GM23338 (cell line): ENCODE measurements around the gene TIMM29. TPM values are rescaled to one million over a fixed set of nuclear protein-coding genes. Genes with fewer than 3 reads are reported as not detected.
A peak's percentile ranks its signal among the peaks of the same experiment; 100 is the strongest.

ENCODE experiments used
- ATAC-seq: fragments of 200-7000 bp; cut with Tn5 transposase; 3 replicates; pipeline ENCODE4 v1.9.1; 2020
- DNase-seq: peaks from one replicate; pipeline ENCODE4 v3.0.0-alpha.2; 2015; ENCODE audit warnings: low spot score
- H2AFZ ChIP-seq: fragments of 200-600 bp; sonication (generic); 2 replicates; pipeline ENCODE4 v1.8.0; 2016; ENCODE audit warnings: antibody characterized with exemption, mild to moderate bottlenecking, moderate library complexity
- H3F3A ChIP-seq: fragments of 200-600 bp; sonication (generic); replicated peaks from 2 replicates; pipeline ENCODE4 v1.8.0; 2017; ENCODE audit warnings: antibody characterized with exemption, mixed run types, low read depth
- H3K27ac ChIP-seq: fragments of 200-600 bp; sonication (generic); 2 replicates; pipeline ENCODE4 v1.6.1; 2016; ENCODE audit warnings: low read depth
- H3K27me3 ChIP-seq: fragments of 200-600 bp; sonication (generic); 2 replicates; pipeline ENCODE4 v1.8.0; 2016; ENCODE audit warnings: mild to moderate bottlenecking, mixed run types, moderate library complexity; ENCODE audit not compliant: insufficient read depth
- H3K36me3 ChIP-seq: fragments of 200-600 bp; sonication (generic); 2 replicates; pipeline ENCODE4 v1.8.0; 2016; ENCODE audit warnings: mild to moderate bottlenecking; ENCODE audit not compliant: insufficient read depth
- H3K4me1 ChIP-seq: fragments of 200-600 bp; sonication (generic); 2 replicates; pipeline ENCODE4 v1.8.0; 2016; ENCODE audit warnings: mild to moderate bottlenecking, moderate library complexity; ENCODE audit not compliant: insufficient read depth
- H3K4me2 ChIP-seq: fragments of 200-600 bp; sonication (generic); 2 replicates; pipeline ENCODE4 v1.7.1; 2017; ENCODE audit warnings: mixed run types
- H3K4me3 ChIP-seq: fragments of 200-600 bp; sonication (generic); 2 replicates; pipeline ENCODE4 v1.6.1; 2016; ENCODE audit warnings: mixed run types
- H3K79me2 ChIP-seq: fragments of 200-600 bp; sonication (generic); replicated peaks from 2 replicates; pipeline ENCODE4 v1.8.0; 2017; ENCODE audit warnings: mild to moderate bottlenecking; ENCODE audit not compliant: insufficient read depth
- H3K9me2 ChIP-seq: fragments of 200-600 bp; sonication (generic); 2 replicates; pipeline ENCODE4 v1.8.0; 2017; ENCODE audit not compliant: insufficient read depth
- H4K20me1 ChIP-seq: fragments of 200-600 bp; sonication (generic); replicated peaks from 2 replicates; pipeline ENCODE4 v1.8.0; 2017; ENCODE audit warnings: mild to moderate bottlenecking; ENCODE audit not compliant: insufficient read depth
- H3K27ac Mint-ChIP-seq: 2 replicates; pipeline ENCODE4 v1.8.0; 2020; ENCODE audit warnings: inconsistent platforms, mild to moderate bottlenecking, moderate library complexity, mixed read lengths
- H3K27me3 Mint-ChIP-seq: 3 replicates; pipeline ENCODE4 v1.8.0; 2022; ENCODE audit warnings: low read depth, mild to moderate bottlenecking, moderate library complexity, mixed read lengths, inconsistent platforms; ENCODE audit not compliant: insufficient read depth, poor library complexity
- H3K36me3 Mint-ChIP-seq: 3 replicates; pipeline ENCODE4 v1.8.0; 2021; ENCODE audit warnings: low read depth, mild to moderate bottlenecking, inconsistent platforms, moderate library complexity, mixed read lengths
- H3K4me1 Mint-ChIP-seq: 3 replicates; pipeline ENCODE4 v1.8.0; 2020; ENCODE audit warnings: mild to moderate bottlenecking, inconsistent platforms, mixed read lengths
- H3K4me3 Mint-ChIP-seq: 3 replicates; pipeline ENCODE4 v1.8.0; 2021; ENCODE audit warnings: moderate library complexity, mild to moderate bottlenecking, inconsistent platforms, mixed read lengths
- H3K9me3 Mint-ChIP-seq: 3 replicates; pipeline ENCODE4 v1.8.0; 2020; ENCODE audit warnings: moderate library complexity, mild to moderate bottlenecking, inconsistent platforms, mixed read lengths
- CREB1 ChIP-seq: fragments of 250-450 bp; sonication (Bioruptor Pico); IDR thresholded peaks from 2 replicates; pipeline ENCODE4 v1.5.0; 2020; ENCODE audit warnings: low read depth, mild to moderate bottlenecking, moderate library complexity
- EZH2 ChIP-seq: fragments of 200-600 bp; sonication (generic); IDR thresholded peaks from one replicate; pipeline ENCODE4 v1.8.0; 2017; ENCODE audit warnings: antibody characterized with exemption, mild to moderate bottlenecking, low read depth; ENCODE audit not compliant: unreplicated experiment
- EZH2phosphoT487 ChIP-seq: fragments of 200-600 bp; sonication (generic); IDR thresholded peaks from one replicate; pipeline ENCODE4 v1.8.1; 2018; ENCODE audit warnings: antibody characterized with exemption; ENCODE audit not compliant: unreplicated experiment
- NANOG ChIP-seq: IDR thresholded peaks from 2 replicates; pipeline ENCODE4 v1.6.1; 2016; ENCODE audit warnings: antibody characterized with exemption, borderline replicate concordance
- POLR2AphosphoS5 ChIP-seq: IDR thresholded peaks from 2 replicates; pipeline ENCODE4 v1.6.1; 2016; ENCODE audit warnings: antibody characterized with exemption, low read depth
- ZNF114 ChIP-seq: fragments of 250-450 bp; sonication (Bioruptor Pico); IDR thresholded peaks from 2 replicates; pipeline ENCODE4 v1.5.0; 2020; ENCODE audit warnings: mild to moderate bottlenecking, moderate library complexity
- polyA plus RNA-seq: library from polyadenylated mRNA; unstranded; fragments of >200 nt; fragmentation: Nextera tagmentation; extraction: Ambion mirVana; gene quantifications from 2 replicates; pipeline ENCODE4 v1.2.1, GENCODE V29; 2016
- total RNA-seq: library from RNA; depleted of rRNA; stranded (reverse); fragments of >200 nt; shearing (Covaris generic); gene quantifications from 2 replicates; pipeline ENCODE4 v1.2.3, GENCODE V29; 2014
- TF ChIP-seq, protein P1 (sequence below), 2 experiments: fragments of 200-600 bp in 1 of 2; sonication (generic) in 1 of 2; conservative IDR thresholded peaks; 2 replicates each; pipeline versions ENCODE4 v1.5.1 to v1.6.1; 2016 to 2017; ENCODE audit warnings: antibody characterized with exemption in 2 of 2, low read depth in 2 of 2, mild to moderate bottlenecking in 2 of 2, moderate library complexity in 1 of 2
- TF ChIP-seq, protein P2 (sequence below): IDR thresholded peaks from 2 replicates; pipeline ENCODE4 v1.6.1; 2016; ENCODE audit warnings: antibody characterized with exemption

The TIMM29 gene
- total and polyA plus RNA-seq, 2 experiments from 2014 or later = 24.1 to 60.7 TPM

DNA sequence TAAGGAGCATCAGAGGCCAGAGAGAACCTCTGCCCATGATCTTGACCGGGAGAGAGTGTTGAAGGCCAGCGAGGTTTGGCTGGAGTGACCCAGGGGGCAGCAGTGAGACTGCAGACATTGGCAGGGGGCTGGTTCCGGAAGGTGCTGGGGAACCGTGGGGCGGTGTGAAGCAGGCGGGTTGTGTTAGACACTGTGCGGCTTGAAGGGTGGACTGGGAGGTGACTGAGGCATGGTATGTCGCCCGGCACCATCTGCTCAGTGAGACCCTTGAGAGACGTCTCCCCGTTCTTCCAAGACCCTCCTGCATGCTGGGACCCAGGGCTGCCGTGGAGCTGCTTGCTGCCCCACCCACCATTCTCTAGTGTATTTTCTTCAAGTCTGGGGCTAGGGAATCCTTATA, 32.7 kb upstream of the TIMM29 start:
- Mint-ChIP-seq H3K27ac (peak overlapping the region; percentile 11; the same call in 1 of the 2 replicates), H3K4me3 (no peak overlapping the region), H3K27me3 (peaks cover 15% of the 10 kb centered on the region), H3K4me1 (peaks cover 47% of the 10 kb centered on the region), H3K36me3 (peaks cover 5% of the 10 kb centered on the region; the same call in 1 of the 3 replicates), H3K9me3 (no peaks in the 10 kb centered on the region)
- peaks cover 8% of the 10 kb centered on the region for H4K20me1 ChIP-seq
- peaks cover 46% of the 10 kb centered on the region for H3K4me1 ChIP-seq
- H3K36me3 ChIP-seq = no peaks in the 10 kb centered on the region
- ATAC-seq (peak; percentile 52), DNase-seq (peak; percentile 74)
- H3F3A ChIP-seq = peaks cover 20% of the 10 kb centered on the region; the same call in 1 of the 2 replicates
- H3K4me2 ChIP-seq = no peak overlapping the region
- H3K9me2 ChIP-seq = no peaks in the 10 kb centered on the region
- H3K27ac ChIP-seq = no peak overlapping the region
- H2AFZ ChIP-seq = no peak overlapping the region
- TF ChIP-seq NANOG (no peak), EZH2phosphoT487 (no peak), ZNF114 (CRISPR knock-in tag) (no peak)
- TF ChIP-seq, protein P1, sequence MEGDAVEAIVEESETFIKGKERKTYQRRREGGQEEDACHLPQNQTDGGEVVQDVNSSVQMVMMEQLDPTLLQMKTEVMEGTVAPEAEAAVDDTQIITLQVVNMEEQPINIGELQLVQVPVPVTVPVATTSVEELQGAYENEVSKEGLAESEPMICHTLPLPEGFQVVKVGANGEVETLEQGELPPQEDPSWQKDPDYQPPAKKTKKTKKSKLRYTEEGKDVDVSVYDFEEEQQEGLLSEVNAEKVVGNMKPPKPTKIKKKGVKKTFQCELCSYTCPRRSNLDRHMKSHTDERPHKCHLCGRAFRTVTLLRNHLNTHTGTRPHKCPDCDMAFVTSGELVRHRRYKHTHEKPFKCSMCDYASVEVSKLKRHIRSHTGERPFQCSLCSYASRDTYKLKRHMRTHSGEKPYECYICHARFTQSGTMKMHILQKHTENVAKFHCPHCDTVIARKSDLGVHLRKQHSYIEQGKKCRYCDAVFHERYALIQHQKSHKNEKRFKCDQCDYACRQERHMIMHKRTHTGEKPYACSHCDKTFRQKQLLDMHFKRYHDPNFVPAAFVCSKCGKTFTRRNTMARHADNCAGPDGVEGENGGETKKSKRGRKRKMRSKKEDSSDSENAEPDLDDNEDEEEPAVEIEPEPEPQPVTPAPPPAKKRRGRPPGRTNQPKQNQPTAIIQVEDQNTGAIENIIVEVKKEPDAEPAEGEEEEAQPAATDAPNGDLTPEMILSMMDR (conservative IDR thresholded peaks at IDR 0.05; ENCODE audit: low read depth in 2 of 2) = peak; percentile 47 to 75
- H3K27me3 ChIP-seq = no peaks in the 10 kb centered on the region
- H3K4me3 ChIP-seq = no peak overlapping the region
- peaks cover 85% of the 10 kb centered on the region for H3K79me2 ChIP-seq

DNA sequence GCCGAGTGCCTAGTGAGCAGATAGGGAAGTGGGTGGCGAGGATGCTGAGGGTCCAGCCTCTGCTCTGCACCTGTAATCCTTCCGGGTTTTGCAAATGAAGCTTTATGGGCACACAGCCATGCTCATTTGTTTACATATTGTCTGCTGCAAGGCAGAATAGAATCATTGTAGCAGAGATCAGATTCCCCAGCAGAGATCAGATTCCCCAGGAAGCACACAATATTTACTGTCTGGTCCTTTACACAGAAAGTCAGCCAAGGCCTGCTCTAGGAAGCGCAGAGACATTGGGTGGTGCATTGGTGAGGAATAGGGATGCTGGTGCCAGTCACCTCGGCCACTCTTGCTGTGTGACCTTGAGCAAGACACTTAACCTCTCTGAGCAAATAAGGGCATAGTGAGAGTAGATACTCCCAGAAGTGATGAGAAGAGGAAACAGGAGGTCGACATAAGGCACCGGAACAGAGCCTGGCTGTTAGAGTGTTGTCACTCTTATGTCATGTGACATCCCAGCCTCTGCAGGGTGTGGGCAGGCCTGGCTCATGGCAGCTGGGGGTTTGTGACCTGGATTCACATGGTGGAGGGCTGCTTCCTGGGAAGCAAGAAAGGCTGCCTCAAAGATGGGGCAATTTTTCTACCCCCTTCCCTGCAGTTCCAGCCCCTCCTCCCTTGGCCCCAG, 31.6 kb upstream of the TIMM29 start:
- H3K79me2 ChIP-seq = peaks cover 84% of the 10 kb centered on the region
- Mint-ChIP-seq H3K9me3 (no peaks in the 10 kb centered on the region), H3K4me3 (no peak overlapping the region), H3K27me3 (peaks cover 15% of the 10 kb centered on the region), H3K36me3 (peaks cover 5% of the 10 kb centered on the region; the same call in 1 of the 3 replicates), H3K27ac (no peak overlapping the region), H3K4me1 (peaks cover 36% of the 10 kb centered on the region)
- DNase-seq (no peak), ATAC-seq (no peak)
- H3K4me1 ChIP-seq = peaks cover 35% of the 10 kb centered on the region
- no peaks in the 10 kb centered on the region for H3K27me3 ChIP-seq
- peaks cover 15% of the 10 kb centered on the region; the same call in 1 of the 2 replicates for H3F3A ChIP-seq
- no peaks in the 10 kb centered on the region for H3K9me2 ChIP-seq
- H3K4me3 ChIP-seq = no peak overlapping the region
- TF ChIP-seq ZNF114 (CRISPR knock-in tag) (no peak), NANOG (no peak), EZH2phosphoT487 (no peak)
- TF ChIP-seq, protein P2, sequence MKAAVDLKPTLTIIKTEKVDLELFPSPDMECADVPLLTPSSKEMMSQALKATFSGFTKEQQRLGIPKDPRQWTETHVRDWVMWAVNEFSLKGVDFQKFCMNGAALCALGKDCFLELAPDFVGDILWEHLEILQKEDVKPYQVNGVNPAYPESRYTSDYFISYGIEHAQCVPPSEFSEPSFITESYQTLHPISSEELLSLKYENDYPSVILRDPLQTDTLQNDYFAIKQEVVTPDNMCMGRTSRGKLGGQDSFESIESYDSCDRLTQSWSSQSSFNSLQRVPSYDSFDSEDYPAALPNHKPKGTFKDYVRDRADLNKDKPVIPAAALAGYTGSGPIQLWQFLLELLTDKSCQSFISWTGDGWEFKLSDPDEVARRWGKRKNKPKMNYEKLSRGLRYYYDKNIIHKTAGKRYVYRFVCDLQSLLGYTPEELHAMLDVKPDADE = no peak
- peaks cover 8% of the 10 kb centered on the region for H4K20me1 ChIP-seq
- H3K4me2 ChIP-seq = no peak overlapping the region
- H3K27ac ChIP-seq = peak overlapping the region; percentile 86; the same call in 1 of the 2 replicates
- no peak overlapping the region for H2AFZ ChIP-seq
- no peaks in the 10 kb centered on the region for H3K36me3 ChIP-seq

DNA sequence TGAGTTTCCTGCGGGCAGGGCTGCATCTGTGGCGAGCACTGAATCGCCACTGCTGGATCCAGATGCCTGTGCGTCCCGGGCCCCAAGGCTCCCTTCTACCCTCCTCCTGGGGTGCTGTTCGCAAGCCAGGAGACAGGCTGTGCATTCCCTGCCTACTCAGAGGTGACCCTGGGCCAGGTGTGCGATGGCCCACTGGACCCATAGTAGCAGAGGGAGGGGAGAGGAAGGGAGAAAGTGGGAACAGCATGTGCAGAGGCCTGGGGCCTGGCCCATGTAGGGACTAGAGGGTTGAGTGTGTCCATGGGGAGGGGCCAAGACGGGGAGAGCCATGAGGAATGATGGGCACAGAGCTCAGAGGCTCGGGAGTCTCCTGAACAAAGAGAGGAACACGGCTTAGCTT, 30.0 kb upstream of the TIMM29 start:
- DNase-seq (no peak), ATAC-seq (peak; percentile 8)
- Mint-ChIP-seq H3K4me1 (peaks cover 31% of the 10 kb centered on the region), H3K27me3 (peaks cover 15% of the 10 kb centered on the region), H3K36me3 (peaks cover 18% of the 10 kb centered on the region), H3K27ac (no peak overlapping the region; the same call in 1 of the 2 replicates), H3K4me3 (no peak overlapping the region), H3K9me3 (peaks cover 6% of the 10 kb centered on the region)
- Histone ChIP-seq H3K27me3 (no peaks in the 10 kb centered on the region), H4K20me1 (peaks cover 16% of the 10 kb centered on the region), H3K79me2 (peaks cover 79% of the 10 kb centered on the region), H3K4me1 (peaks cover 22% of the 10 kb centered on the region), H3K4me2 (no peak overlapping the region), H3K27ac (peak overlapping the region; percentile 86), H3K36me3 (no peaks in the 10 kb centered on the region), H3K9me2 (no peaks in the 10 kb centered on the region), H3F3A (0 out of 2 replicates have a peak, but pooled peaks cover 12% of the 10 kb centered on the region), H2AFZ (no peak overlapping the region), H3K4me3 (no peak overlapping the region)
- TF ChIP-seq EZH2 = no peak
- no peak for TF ChIP-seq NANOG
- no peak for TF ChIP-seq POLR2AphosphoS5
- TF ChIP-seq CREB1 (CRISPR knock-in tag) = no peak
